ENCODE data around the gene PDE9A. TPM values are rescaled to one million over a fixed set of nuclear protein-coding genes. Genes with fewer than 3 reads are reported as not detected.
"Not testable (repeated sequence)": the region's sequence is repeated elsewhere in the genome, so short reads cannot be mapped to it uniquely, and the experiment has no call there.

PDE9A gene
- total RNA-seq, 1 donor from 2014 or later = 58.7 TPM

DNA sequence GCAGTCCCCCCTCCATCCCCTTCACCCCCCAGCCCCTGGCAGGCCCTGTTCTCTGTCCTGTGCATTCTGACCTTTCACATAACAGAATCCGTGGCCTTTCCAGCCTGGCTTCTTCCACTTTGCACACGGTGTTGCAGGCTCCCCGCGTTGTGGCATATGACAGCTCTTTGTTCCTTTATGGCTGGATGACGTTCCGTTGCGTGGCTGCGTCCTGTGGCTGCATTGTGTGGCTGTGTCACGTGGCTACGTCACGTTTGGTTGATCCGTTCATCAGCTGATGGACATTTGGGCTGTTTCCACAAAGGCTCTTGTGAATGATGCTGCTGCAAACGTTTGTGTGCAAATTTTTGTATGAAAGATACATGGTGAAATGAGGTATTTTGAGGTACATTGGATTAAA is 53.3 kb downstream of the PDE9A start:
- Mint-ChIP-seq H3K27ac (ENCODE audit: unreplicated experiment) (no peak overlapping the region), H3K4me1 (ENCODE audit: low read depth, unreplicated experiment) (peaks cover 6% of the 10 kb centered on the region)
- TF ChIP-seq, protein P1, sequence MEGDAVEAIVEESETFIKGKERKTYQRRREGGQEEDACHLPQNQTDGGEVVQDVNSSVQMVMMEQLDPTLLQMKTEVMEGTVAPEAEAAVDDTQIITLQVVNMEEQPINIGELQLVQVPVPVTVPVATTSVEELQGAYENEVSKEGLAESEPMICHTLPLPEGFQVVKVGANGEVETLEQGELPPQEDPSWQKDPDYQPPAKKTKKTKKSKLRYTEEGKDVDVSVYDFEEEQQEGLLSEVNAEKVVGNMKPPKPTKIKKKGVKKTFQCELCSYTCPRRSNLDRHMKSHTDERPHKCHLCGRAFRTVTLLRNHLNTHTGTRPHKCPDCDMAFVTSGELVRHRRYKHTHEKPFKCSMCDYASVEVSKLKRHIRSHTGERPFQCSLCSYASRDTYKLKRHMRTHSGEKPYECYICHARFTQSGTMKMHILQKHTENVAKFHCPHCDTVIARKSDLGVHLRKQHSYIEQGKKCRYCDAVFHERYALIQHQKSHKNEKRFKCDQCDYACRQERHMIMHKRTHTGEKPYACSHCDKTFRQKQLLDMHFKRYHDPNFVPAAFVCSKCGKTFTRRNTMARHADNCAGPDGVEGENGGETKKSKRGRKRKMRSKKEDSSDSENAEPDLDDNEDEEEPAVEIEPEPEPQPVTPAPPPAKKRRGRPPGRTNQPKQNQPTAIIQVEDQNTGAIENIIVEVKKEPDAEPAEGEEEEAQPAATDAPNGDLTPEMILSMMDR (IDR thresholded peaks at IDR 0.05; ENCODE audit: partially characterized antibody, unreplicated experiment) = no peak

DNA sequence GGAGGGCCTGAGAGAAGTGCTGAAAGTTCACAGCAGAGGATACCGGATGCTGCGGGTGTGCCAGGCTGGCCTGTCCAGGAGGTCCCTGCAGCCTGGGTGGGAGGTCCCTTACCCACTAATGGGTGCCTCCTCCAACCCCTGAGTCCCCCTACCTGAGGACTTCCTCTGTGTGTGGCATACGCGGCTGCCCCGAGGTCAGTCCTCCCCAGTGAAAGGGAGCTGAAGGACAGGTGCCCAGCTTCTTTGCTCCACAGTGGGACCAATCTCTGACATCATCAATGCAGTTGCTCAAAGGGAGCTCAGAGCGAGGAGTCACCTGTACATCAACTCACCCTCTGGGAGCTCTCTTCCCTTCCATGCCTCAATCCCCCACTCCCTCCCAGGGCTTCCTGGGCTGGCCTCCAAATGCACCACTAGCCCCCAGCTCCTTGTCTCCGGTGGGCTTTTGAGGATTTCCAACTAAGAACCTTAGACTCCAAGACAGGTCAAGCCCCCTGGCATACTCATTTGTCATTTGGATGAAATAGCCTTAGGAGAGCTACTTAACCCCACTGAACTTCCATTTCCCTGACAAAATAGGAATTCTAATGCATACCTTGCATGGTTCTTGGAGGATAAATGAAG is 53.9 kb downstream of the PDE9A start:
- Mint-ChIP-seq H3K27me3 (ENCODE audit: unreplicated experiment) (peaks cover 2% of the 10 kb centered on the region), H3K27ac (ENCODE audit: unreplicated experiment) (no peak overlapping the region), H3K4me1 (ENCODE audit: low read depth, unreplicated experiment) (peaks cover 6% of the 10 kb centered on the region), H3K9me3 (ENCODE audit: unreplicated experiment) (peaks cover 2% of the 10 kb centered on the region), H3K4me3 (ENCODE audit: unreplicated experiment) (no peak overlapping the region), H3K36me3 (ENCODE audit: unreplicated experiment) (peaks cover 9% of the 10 kb centered on the region)
- TF ChIP-seq, protein P1 (IDR thresholded peaks at IDR 0.05; ENCODE audit: partially characterized antibody, unreplicated experiment) = no peak
- no peak for DNase-seq

More for the DNA sequence above, 53.3 kb downstream of the PDE9A start:
- no peak for DNase-seq
- Mint-ChIP-seq H3K36me3 (ENCODE audit: unreplicated experiment) (peaks cover 14% of the 10 kb centered on the region), H3K27me3 (ENCODE audit: unreplicated experiment) (peaks cover 6% of the 10 kb centered on the region), H3K9me3 (ENCODE audit: unreplicated experiment) (peaks cover 2% of the 10 kb centered on the region), H3K4me3 (ENCODE audit: unreplicated experiment) (no peak overlapping the region)

DNA sequence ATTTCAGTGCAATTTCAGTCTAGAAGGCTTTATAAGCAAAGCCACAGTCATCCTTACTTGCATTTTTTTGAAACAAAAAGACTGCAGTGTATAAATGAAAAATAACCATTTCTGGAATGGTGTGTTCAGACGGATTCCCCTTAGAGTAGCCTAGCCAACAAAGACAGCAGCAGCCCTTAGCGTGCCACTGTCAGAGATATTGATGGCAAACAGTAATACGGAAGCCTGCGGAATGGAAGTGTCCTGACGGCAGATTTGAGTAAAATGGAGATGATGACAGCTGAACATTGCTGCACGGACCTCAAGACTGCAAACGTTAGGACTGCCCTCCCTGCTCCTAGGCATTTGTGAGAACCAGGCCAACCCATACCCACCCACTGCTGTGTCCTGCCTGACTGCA is 54.7 kb downstream of the PDE9A start:
- no peak overlapping the region for H3K27ac Mint-ChIP-seq (ENCODE audit: unreplicated experiment)
- TF ChIP-seq, protein P1 (IDR thresholded peaks at IDR 0.05; ENCODE audit: partially characterized antibody, unreplicated experiment) = no peak
- peaks cover 5% of the 10 kb centered on the region for H3K36me3 Mint-ChIP-seq (ENCODE audit: unreplicated experiment)
- H3K4me3 Mint-ChIP-seq (ENCODE audit: unreplicated experiment) = no peak overlapping the region
- H3K27me3 Mint-ChIP-seq (ENCODE audit: unreplicated experiment) = peaks cover 2% of the 10 kb centered on the region
- H3K9me3 Mint-ChIP-seq (ENCODE audit: unreplicated experiment) = peaks cover 2% of the 10 kb centered on the region
- peaks cover 6% of the 10 kb centered on the region for H3K4me1 Mint-ChIP-seq (ENCODE audit: low read depth, unreplicated experiment)
- DNase-seq = no peak

DNA sequence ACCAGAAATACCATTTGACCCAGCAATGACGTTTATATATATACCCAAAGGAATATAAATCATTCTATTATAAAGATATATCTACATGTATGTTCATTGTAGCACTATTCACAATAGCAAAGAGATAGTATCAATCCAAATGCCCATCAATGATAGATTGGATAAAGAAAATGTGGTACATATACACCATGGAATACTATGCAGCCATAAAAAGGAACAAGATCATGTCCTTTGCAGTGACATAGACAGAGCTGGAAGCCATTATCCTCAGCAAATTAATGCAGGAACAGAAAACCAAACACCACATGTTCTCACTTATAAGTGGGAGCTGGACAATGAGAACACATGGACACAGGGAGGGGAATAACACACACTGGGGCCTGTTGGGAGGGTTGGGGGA is 55.5 kb downstream of the PDE9A start:
- H3K27ac Mint-ChIP-seq (ENCODE audit: unreplicated experiment); H3K4me3 Mint-ChIP-seq (ENCODE audit: unreplicated experiment); H3K4me1 Mint-ChIP-seq (ENCODE audit: low read depth, unreplicated experiment); H3K27me3 Mint-ChIP-seq (ENCODE audit: unreplicated experiment); DNase-seq; H3K9me3 Mint-ChIP-seq (ENCODE audit: unreplicated experiment); H3K36me3 Mint-ChIP-seq (ENCODE audit: unreplicated experiment): not testable (repeated sequence)

DNA sequence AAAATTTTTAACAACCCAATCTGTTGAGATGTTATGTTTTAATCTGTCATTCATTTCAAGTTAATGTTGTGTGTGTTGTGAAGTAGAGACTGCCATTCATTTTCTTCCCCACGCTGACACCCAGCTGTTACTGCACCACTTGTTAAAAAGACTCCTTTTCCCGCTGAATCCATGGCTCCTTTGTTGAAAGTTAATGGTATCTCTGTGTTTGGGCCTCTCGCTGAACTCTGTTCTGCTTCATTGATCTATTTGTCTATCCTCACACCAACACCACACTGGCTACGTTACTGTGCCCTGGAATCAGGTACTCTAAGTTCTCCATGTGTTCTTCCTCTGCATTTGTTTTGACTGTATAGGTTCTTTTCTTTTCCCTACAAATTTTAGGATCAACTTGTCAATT is 58.2 kb downstream of the PDE9A start:
- no peak for DNase-seq
- no peaks in the 10 kb centered on the region for H3K36me3 Mint-ChIP-seq (ENCODE audit: unreplicated experiment)

DNA sequence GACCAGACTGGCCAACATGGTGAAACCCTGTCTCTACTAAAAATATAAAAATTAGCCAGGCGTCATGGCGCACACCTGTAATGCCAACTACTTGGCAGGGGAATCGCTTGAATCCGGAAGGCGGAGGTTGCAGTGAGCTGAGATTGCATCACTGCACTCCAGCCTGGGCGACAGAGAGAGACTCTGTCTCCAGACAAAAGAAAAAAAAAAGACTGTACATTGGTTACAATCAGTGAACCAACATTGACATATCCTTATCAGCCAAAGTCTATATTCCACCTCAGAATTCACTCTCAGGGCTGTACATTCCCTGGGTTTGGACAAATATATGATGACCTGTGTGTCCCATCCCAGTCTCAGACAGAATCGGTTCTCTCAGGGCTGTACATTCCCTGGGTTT is 62.0 kb downstream of the PDE9A start:
- not testable (repeated sequence) for H3K9me3 Mint-ChIP-seq (ENCODE audit: unreplicated experiment); H3K27me3 Mint-ChIP-seq (ENCODE audit: unreplicated experiment); H3K27ac Mint-ChIP-seq (ENCODE audit: unreplicated experiment); H3K4me3 Mint-ChIP-seq (ENCODE audit: unreplicated experiment); DNase-seq; H3K36me3 Mint-ChIP-seq (ENCODE audit: unreplicated experiment)
- H3K4me1 Mint-ChIP-seq (ENCODE audit: low read depth, unreplicated experiment) = peaks cover 12% of the 10 kb centered on the region

More for the DNA sequence above, 58.2 kb downstream of the PDE9A start:
- no peaks in the 10 kb centered on the region for H3K9me3 Mint-ChIP-seq (ENCODE audit: unreplicated experiment)
- no peaks in the 10 kb centered on the region for H3K27me3 Mint-ChIP-seq (ENCODE audit: unreplicated experiment)
- H3K27ac Mint-ChIP-seq (ENCODE audit: unreplicated experiment) = peak overlapping the region; percentile 11
- H3K4me1 Mint-ChIP-seq (ENCODE audit: low read depth, unreplicated experiment) = peaks cover 2% of the 10 kb centered on the region
- TF ChIP-seq, protein P1 (IDR thresholded peaks at IDR 0.05; ENCODE audit: partially characterized antibody, unreplicated experiment) = no peak
- no peak overlapping the region for H3K4me3 Mint-ChIP-seq (ENCODE audit: unreplicated experiment)

Data from glutamatergic neuron (in vitro differentiated cells).